GM19035 (cell line): ENCODE results near the gene MAGI1.
"Not testable (repeated sequence)": the region's sequence is repeated elsewhere in the genome, so short reads cannot be mapped to it uniquely, and the experiment has no call there.

Experiments used
- ATAC-seq: cut with Tn5 transposase; IDR thresholded peaks from one replicate; pipeline ENCODE4 v1.9.1; 2021; ENCODE audit not compliant: unreplicated experiment

MAGI1 gene

GRCh38 chr3:66041116-66041515, 2.4 kb upstream of the MAGI1 start:
- no peak for ATAC-seq

- no peak for ATAC-seq
These were observed 821 bp upstream of the MAGI1 start for GRCh38 chr3:66039590-66039887.

DNA sequence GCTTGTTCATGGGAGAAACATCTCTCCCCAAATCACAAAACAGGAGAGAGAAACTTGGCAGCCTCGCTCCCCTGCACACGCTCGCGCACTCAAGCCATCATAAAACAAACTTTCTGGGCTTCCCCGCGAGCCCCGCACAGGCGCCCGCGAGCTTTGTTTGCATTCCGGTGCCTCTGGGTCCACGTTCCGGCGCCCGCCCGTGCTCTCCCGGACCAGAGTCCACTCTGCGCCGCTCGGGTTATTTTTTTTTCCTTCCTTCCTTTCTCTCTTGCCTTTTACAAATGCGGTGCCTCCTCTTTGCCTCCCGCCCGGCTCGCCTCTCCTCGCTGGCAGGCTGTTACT, 363 bp downstream of the MAGI1 start:
- ATAC-seq: peak; percentile 36

GRCh38 chr3:66037986-66038369, 740 bp downstream of the MAGI1 start:
- no peak for ATAC-seq

DNA sequence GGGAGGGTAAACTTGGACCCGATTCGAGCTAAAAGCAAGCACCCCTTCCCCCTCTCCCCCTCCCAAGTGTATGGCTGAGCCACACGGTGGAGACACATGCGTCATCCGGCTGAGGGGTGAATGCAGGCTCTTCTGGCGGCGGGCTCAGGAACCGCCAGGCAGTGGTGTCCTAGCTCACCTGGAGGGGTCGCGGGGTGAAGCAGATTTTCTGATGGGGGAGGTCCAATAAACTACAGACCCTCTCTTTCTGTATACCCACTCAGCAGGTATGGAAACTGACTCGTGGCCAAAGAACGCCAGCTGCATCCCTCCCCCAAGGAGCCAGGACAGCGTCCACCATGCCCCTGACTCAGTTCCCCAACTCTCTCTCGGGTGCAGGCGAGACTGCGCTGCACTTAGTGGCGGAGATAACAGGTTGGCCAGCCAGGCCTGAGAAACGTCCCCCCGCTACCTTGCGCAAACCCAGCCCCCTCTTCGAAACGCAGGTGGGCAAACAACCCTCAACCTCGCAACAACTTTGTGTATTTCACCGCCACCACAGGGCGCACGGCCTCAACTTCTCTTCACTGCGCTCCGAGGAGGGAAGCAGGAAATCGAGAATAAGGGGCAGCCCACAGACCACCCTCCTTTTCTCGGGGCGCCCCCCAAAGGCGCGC, 1.3 kb downstream of the MAGI1 start:
- ATAC-seq: no peak

DNA sequence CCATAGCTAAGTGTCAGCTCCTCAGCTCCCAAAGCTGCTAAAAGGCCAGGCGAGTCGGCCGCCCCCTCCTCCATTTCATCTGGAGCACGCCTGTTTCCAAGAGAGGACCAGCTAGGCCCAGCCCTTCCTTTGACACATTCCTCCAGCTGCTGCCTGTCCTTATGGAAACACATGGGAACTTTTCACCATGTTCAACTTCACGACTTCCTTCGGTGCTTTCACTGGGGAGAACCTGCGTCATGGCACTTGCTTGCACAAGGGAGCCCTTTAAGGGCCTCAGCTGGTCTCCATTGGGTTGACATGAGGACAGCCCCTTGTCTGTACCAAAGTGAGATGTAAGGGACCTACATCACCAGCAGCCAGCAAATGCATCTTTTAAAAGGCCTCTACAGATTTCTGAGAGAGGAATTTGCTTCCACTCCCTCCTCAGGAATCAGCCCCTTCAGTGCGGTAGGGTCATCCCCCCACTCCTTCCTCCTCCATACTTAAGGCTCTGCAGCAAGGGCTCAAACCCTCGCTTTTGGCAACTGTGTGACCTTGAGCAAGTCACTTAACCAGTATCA, 2.1 kb downstream of the MAGI1 start:
- no peak for ATAC-seq

DNA sequence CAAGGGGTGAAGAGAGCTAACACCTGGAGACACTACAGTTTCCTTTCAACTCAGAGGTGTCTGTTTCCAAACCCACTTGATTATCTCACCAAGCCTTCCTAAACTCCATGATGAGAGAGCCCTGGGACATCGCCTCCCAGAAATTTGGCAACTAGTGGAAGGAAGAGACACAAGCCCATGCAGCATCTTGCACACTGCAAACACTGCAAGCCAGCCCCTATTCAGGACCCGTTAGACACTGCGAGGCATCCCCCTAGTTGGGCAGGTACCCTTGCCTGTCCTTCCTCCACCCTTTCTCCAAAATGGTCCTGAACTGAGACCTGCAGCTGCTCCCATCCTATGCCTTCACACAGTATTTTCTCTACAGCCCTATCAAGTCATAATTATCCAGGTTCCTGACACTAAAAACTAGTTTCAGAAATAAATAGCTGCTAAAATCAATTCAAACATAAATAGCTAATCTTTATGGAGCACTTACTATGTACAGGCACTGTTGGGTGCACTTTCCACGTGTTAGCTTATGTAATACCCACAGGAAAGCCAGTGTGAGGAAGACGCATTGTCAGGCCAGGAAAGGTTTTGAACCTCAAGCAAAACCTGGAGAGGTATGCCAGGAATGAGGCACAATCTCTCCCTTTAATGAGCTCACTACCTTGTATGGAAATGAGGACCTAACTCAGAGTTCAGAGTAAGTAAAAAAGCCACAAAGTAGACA, 2.8 kb downstream of the MAGI1 start:
- no peak for ATAC-seq

- ATAC-seq: no peak
These were observed 5.2 kb downstream of the MAGI1 start for GRCh38 chr3:66033241-66034138.

GRCh38 chr3:66031102-66031698, 7.5 kb downstream of the MAGI1 start:
- no peak for ATAC-seq

- ATAC-seq: no peak
These were observed 9.3 kb downstream of the MAGI1 start for GRCh38 chr3:66029443-66029842.

GRCh38 chr3:66029014-66029413, 9.7 kb downstream of the MAGI1 start:
- ATAC-seq: no peak

DNA sequence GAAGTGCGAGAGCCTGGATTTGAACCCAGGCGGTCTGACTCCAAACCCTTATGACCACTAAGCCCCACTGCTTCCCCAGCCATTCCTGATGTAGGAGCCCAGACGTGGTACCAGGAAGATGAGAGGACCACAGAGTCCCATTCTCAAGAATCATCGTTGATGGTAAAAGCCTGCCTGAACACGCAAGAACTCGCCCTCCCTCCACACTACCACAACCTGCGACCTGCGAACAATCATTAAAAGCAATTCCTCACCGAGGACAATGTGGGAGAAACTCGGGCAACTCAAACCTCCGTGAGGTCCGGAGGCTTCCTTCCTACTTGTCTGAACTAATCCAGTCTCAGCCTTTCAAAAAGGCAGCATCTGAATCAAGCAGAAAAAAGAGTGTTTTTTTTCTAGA, 10.3 kb downstream of the MAGI1 start:
- no peak for ATAC-seq

GRCh38 chr3:66027099-66027498, 11.6 kb downstream of the MAGI1 start:
- ATAC-seq: not testable (repeated sequence)

GRCh38 chr3:66023738-66024385, 14.9 kb downstream of the MAGI1 start:
- ATAC-seq: no peak

GRCh38 chr3:66023229-66023628, 15.5 kb downstream of the MAGI1 start:
- no peak for ATAC-seq

GRCh38 chr3:66021731-66022131, 17.0 kb downstream of the MAGI1 start:
- ATAC-seq: no peak

DNA sequence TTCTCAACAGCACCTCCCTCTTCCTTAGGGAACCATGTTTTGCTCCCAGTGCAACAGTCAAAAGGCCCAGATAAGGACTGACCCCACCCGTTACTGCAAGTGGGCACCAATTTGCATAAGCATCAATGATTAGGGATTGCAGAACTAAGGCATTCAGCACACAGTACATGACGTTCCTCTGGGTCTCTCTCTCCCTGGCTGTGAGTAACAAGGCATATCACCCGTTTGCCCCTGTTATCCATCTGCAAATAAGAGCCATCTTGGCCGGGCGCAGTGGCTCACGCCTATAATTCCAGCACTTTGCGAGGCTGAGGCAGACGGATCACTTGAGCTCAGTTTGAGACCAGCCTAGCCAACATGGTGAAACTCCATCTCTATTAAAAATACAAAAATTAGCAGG, 18.8 kb downstream of the MAGI1 start:
- ATAC-seq: no peak

DNA sequence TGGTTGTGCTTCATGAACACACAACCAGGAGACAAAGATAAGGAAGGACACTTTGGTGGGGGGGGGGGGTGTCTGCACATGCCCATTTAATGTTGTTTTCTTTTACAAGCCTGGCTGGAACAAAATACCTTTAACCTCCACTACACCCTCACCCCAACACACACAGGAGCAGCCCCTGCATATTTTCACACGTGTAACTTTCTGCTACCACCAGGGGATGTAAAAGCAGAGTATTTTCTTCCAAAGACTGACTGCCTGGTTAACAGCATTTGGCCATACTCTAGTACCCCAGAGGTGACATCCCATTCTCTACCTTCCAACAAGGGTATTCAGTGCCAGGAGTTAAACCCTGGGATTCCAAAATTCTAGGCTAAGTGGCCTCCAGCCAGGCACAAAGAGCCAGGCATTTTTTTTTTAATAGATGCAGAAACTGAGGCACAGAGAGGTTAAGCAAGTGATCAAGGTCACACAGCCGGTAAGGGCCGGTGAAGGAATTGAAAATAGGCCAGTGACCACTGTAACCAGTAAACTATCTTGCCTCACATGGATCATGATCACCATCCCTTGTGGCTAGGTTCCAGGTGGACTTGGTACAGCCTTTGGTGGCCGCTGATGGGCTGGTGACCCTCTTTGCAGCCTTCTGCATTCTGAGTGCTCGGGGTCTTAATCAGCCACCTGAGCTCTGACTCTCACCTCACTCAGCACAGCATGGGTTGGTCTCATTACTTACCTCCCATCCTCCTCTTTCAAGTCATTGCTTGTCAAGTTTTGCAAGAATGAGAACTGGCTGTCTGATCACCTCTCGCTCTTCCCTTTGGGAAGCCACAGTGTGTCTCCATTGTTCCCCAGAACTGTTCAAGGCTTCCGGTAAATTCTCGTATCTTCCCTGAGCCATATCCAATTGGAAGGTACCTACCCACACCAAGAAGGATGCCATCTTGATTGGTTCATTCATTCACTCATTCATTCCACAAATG, 20.4 kb downstream of the MAGI1 start:
- no peak for ATAC-seq

DNA sequence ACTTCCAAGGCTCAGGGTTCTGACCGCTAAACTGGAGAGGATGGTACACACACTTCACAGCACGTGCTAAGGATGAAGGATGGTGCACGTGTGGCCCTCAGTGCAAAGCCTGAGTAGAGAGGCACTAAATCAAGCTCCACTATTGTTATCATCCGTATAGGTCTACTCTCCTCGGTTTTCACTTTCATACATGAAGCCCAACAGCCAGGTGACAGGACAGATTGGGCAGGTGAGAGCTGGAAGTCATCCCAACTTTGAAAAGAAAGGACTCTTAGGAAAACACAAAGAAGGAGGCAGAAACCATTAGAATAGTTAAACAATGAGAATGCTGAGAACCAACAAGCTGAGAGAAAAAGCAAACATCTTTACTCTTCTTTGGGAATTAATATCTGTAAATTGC, 21.1 kb downstream of the MAGI1 start:
- ATAC-seq: no peak

GRCh38 chr3:66017084-66017483, 21.6 kb downstream of the MAGI1 start:
- no peak for ATAC-seq
